GM06990 (cell line): ENCODE results near the gene FAM25A.
"Not testable (repeated sequence)": the region's sequence is repeated elsewhere in the genome, so short reads cannot be mapped to it uniquely, and the experiment has no call there.

ENCODE experiments used
- DNase-seq: peaks from one replicate; pipeline ENCODE4 v3.0.0-alpha.2; 2011; ENCODE audit not compliant: insufficient read length; ENCODE audit errors: extremely low read depth
- H3K27me3 ChIP-seq: replicated peaks from 2 replicates; pipeline ENCODE4 v1.6.0; 2011; ENCODE audit warnings: low read length; ENCODE audit not compliant: control insufficient read depth, insufficient read depth
- H3K36me3 ChIP-seq: 2 replicates; pipeline ENCODE4 v1.5.1; 2011; ENCODE audit warnings: low read length; ENCODE audit not compliant: control insufficient read depth, insufficient read depth
- H3K4me3 ChIP-seq: replicated peaks from 2 replicates; pipeline ENCODE4 v1.5.1; 2011; ENCODE audit warnings: low read depth, mild to moderate bottlenecking, control low read depth, low read length
- TF ChIP-seq, protein P1 (sequence below): IDR thresholded peaks from 2 replicates; pipeline ENCODE4 v1.5.1; 2011; ENCODE audit warnings: low read length, control low read depth, mild to moderate bottlenecking, inconsistent platforms; ENCODE audit not compliant: insufficient read depth, poor library complexity, severe bottlenecking

The FAM25A gene

DNA sequence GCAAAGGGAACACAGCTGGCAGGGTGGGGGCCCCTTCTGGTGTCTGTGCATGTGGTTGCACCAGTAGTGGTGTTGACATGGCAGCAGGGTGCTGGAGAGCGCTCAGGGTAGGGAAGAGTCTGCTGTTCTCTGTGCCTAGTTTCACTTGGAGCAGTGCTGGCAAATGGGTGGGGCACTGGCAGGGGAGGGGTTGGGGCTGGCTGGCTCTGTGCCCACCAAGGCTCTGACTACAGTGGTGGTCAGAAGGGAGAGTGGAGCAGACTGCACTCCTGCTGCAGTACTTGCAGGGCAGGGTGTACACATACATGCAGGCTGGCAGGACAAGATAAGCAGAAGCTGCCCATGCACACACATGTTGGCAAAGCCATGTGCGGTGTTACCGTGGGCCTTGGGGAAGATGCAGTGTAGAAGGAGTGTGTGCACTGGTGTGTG lies 18.2 kb downstream of the FAM25A start:
- TF ChIP-seq, protein P1, sequence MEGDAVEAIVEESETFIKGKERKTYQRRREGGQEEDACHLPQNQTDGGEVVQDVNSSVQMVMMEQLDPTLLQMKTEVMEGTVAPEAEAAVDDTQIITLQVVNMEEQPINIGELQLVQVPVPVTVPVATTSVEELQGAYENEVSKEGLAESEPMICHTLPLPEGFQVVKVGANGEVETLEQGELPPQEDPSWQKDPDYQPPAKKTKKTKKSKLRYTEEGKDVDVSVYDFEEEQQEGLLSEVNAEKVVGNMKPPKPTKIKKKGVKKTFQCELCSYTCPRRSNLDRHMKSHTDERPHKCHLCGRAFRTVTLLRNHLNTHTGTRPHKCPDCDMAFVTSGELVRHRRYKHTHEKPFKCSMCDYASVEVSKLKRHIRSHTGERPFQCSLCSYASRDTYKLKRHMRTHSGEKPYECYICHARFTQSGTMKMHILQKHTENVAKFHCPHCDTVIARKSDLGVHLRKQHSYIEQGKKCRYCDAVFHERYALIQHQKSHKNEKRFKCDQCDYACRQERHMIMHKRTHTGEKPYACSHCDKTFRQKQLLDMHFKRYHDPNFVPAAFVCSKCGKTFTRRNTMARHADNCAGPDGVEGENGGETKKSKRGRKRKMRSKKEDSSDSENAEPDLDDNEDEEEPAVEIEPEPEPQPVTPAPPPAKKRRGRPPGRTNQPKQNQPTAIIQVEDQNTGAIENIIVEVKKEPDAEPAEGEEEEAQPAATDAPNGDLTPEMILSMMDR: no peak
- peaks cover 1% of the 10 kb centered on the region; the same call in 1 of the 2 replicates for H3K27me3 ChIP-seq
- DNase-seq: no peak
- H3K4me3 ChIP-seq: no peak overlapping the region
- no peaks in the 10 kb centered on the region for H3K36me3 ChIP-seq

DNA sequence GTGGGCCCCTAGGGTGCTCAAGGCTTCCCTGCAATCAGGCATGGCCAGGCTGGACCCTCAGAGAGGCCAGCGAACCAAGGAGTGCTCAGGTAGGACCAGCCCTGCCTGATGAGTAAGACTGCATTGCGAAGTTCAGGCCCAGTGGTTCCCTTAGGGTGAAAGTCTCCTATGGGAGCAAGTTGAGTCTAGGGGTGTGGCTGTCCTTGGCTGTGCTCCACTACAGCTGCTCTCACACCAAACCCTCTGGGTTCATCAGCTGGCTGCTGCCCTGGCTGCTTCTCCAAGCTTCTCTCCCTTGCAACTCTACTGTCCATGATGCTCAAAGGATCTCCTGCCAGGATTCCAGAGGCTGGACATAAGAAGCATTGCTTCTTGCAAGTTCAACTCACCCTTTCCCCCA lies 18.7 kb downstream of the FAM25A start:
- H3K4me3 ChIP-seq: no peak overlapping the region
- TF ChIP-seq, protein P1: no peak
- no peak for DNase-seq

DNA sequence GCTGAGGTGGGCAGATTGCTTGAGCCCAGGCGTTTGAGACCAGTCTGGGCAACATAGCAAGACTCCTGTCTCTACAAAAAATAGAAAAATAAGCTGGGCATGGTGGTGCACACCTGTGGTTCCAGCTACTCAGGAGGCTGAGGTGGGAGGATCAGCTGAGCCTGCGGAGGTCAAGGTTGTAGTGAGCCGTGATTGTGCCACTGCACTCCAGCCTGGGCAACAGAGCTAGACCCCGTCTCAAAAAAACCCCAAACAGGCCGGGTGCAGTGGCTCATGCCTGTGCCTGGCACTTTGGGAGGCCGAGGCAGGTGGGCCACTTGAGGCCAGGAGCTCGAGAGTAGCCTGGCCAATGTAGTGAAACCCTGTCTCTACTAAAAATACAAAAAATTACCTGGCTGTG lies 23.5 kb downstream of the FAM25A start:
- DNase-seq, H3K36me3 ChIP-seq, H3K27me3 ChIP-seq, H3K4me3 ChIP-seq: not testable (repeated sequence)

More for the DNA sequence above, 18.7 kb downstream of the FAM25A start:
- Histone ChIP-seq H3K36me3 (no peaks in the 10 kb centered on the region), H3K27me3 (peaks cover 1% of the 10 kb centered on the region; the same call in 1 of the 2 replicates)

DNA sequence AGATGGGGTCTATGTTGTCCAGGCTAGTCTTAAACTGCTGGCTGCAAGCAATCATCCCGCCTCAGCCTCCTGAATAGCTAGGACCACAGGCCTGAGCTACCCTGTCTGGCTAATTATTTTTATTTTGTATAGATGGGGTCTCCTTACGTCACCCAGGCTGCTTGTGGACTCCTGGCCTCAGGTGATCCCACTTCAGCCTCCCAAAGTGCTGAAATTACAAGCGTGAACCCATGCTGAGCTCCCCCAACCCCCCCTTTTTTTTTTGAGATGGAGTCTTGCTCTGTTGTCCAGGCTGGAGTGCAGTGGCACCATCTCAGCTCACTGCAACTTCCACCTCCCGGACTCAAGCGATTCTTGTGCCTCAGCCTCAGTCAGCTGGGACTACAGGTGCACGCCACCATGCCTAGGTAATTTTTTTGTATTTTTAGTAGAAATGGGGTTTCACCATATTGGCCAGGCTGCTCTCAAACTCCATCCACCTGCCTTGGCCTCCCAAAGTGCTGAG lies 25.4 kb downstream of the FAM25A start:
- TF ChIP-seq, protein P1: no peak
- Histone ChIP-seq H3K36me3 (no peaks in the 10 kb centered on the region; the same call in 1 of the 2 replicates), H3K4me3 (no peak overlapping the region), H3K27me3 (no peaks in the 10 kb centered on the region)
- DNase-seq: no peak

DNA sequence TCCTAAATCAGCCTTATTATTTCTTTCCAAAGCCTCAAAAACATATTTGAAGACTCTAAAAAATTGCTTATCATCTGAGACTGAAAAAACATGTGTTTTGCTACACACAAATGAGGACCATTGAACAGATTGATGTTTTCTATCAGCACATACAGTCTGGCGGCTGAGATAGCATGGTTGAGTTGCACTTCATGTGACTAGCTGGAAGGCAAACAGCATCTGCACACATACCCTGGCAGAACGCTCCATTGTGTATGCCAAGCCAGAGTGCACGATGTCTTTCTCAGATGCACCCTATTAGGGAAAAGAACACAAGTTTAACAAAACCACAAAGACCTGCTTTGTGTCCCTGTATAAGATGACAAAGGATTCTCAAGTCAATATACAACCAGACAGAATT lies 33.0 kb downstream of the FAM25A start:
- TF ChIP-seq, protein P1: no peak
- DNase-seq: no peak
- Histone ChIP-seq H3K27me3 (no peaks in the 10 kb centered on the region), H3K4me3 (no peak overlapping the region), H3K36me3 (peaks cover 13% of the 10 kb centered on the region)

DNA sequence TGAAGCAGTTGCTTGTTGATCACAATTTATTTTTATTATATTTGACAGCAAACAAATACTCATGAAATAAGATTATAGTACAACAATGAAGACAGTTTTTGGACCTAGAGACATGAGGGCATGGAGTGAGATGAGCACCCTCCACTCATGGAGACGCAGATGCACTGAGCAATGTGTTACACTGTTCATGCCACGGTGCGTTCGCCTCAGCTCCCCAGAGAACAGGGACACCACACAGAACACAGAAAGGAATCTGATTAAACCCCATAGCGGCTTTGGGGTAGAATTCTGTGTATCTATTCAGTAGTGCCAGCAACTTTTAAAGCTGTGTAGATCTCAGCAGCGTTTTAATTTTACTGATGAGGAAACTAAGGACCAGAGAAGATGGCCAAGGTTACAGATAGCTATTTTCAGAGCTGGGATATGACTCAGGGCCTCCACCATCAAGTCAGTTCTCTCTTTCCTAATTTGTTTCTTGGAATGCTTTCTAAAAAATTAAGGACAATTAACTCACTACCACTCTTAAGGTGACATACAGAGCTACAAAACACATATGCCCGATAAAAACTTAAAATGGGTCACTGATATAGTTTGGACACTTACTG lies 33.6 kb downstream of the FAM25A start:
- H3K4me3 ChIP-seq: no peak overlapping the region
- no peak for DNase-seq
- H3K27me3 ChIP-seq: no peaks in the 10 kb centered on the region
- peaks cover 13% of the 10 kb centered on the region for H3K36me3 ChIP-seq
- TF ChIP-seq, protein P1: no peak
